ENCODE results near the gene SMARCA2.
"Not testable (repeated sequence)": the region's sequence is repeated elsewhere in the genome, so short reads cannot be mapped to it uniquely, and the experiment has no call there.

SMARCA2 gene

DNA sequence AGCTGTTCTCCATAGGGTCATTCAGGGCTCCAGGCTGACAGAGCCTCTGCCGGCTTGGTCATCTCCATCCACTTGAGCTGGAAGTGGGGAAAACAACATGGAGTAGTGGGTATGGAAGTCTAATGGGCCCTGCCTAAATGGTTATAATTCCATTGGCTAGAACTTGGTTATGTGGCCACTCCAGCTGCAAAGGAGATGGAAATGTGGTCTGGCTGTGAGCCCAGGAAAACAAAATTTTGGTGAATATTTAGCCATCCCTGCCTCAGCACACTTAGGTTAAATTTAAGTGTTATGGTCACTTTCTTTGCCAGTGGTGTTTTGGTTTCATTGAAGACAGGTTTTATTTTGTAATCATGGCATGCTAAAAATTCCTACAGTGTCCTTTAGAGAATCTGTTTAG lies 112.3 kb downstream of the SMARCA2 start:
- no peak for DNase-seq (ENCODE audit: low read depth)
- no peak overlapping the region for H3K4me3 ChIP-seq (ENCODE audit: low read depth, low read length)

DNA sequence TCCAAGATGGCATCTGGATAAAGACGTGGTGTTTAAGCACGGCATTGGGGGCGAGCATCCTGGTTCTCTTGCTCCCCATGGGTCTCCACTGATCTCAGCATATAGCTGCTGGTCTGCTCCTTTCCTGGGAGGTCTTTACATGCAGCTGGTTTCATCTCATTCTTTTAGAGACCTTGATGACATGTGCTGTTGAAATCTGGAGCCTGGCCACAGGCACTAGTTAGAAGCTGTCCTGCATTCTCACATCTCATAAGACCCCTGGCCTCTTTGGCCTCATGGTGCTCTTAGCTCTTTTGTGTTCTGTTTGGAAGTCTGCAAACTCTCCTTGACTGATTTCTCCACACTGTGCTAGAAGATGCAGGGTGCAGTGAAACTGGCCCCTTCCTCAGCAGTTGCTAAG lies 113.0 kb downstream of the SMARCA2 start:
- H3K4me3 ChIP-seq (ENCODE audit: low read depth, low read length) = no peak overlapping the region
- no peak for DNase-seq (ENCODE audit: low read depth)

DNA sequence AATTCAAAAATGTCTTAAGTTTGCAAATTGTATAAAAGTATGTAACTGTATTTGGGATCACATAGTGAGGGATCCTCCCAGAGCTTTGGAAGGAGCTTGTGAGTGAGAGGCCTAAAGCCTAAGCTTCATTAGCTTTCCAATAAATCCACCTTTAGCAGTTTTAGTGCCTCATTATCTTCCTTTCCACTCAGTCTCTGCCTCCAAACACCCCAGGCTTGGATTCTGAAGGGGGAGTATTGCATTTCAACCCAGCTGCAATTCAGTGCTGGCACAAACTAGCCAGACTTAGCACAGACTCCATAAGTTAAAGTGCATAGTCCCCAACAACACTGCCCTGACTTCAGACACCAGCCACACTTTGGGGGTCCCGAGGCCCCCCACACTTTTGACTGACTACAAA lies 113.5 kb downstream of the SMARCA2 start:
- no peak overlapping the region for H3K4me3 ChIP-seq (ENCODE audit: low read depth, low read length)
- DNase-seq (ENCODE audit: low read depth) = no peak

DNA sequence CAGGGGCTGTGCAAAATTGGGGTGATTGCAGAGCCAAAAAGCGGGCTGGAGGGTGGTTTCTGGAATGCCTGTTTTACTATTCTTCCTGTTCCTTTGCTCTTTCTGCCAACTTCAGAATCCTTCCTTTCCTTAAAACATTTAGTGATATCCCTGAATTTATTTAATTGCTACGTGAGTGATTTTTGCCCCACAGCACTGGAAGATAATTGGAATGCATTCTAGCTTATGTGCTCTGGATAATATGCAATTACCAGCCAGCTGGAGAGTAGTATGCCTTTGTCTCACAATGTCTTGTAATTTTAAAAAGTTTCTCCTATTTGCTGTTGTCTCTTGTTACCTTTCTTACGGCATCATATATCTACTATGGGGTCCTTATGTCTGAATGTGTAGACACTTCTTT lies 115.8 kb downstream of the SMARCA2 start:
- H3K4me3 ChIP-seq (ENCODE audit: low read depth, low read length) = no peak overlapping the region
- no peak for DNase-seq (ENCODE audit: low read depth)

DNA sequence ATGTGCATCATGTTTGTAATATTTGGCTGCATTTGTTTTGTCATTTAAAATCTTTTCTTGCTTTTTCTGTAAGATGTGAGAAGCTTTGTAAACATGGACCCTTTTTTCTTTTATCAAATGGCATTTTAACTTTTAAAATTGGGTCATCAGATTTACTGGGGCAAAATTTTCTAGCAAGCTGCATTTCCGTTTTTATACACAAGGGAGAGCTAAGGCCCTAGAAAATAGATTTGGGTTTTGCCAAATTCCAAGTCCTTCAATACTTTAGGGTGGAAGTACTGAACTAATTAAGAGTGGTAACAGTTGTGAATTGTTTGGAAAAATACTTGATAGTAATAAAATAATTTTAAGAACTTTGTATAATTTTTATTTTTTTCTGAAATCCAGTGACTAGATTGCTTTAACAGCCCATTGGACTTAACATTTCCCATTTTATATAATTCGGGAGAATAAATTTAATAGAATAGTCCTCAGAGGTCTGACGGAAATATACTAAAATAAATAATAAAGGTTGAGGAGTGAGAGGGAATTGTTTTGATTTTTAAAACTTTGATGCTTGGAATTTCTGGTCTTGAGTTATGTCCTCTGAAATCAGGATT lies 117.4 kb downstream of the SMARCA2 start:
- DNase-seq (ENCODE audit: low read depth) = no peak

DNA sequence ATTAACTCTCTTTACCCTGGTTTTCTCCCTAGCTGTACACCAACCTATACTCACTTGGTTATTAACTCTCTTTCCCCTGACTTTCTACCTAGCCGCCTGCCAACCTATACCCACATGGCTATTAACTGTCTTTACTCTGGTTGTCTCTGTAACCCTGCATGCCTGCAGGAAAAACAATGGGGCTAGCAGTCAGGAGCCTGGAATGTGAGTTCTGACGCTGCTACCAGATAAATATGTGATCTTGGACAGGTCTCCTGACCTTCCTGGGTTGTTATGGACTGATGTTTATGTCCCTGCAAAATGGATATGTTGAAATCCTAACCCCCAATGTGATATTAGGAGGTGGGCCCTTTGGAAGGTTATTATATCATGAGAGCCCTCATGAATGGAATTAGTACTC lies 119.2 kb downstream of the SMARCA2 start:
- H3K4me3 ChIP-seq (ENCODE audit: low read depth, low read length) = no peak overlapping the region
- no peak for DNase-seq (ENCODE audit: low read depth)

More for the DNA sequence above, 117.4 kb downstream of the SMARCA2 start:
- no peak overlapping the region for H3K4me3 ChIP-seq (ENCODE audit: low read depth, low read length)

DNA sequence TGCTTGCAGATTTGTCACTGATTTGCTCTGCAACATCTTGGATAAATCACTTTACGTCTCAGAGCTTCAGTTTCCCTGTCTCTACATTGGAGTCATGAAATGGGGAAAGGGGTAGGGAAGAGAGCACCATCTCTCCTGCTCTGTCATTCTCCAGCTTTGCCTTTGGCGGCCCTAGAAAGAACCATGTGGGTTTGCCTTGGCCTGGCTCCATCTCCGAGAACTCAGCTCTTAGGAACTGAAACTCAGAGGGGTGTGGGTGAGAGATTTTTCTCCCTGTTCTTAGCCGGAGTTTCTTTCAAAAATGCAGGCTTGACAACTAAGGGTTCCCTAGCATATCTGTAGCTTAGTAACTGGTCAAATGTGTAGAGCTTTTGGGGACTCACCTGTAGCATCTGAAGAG lies 123.5 kb downstream of the SMARCA2 start:
- no peak overlapping the region for H3K4me3 ChIP-seq (ENCODE audit: low read depth, low read length)
- no peak for DNase-seq (ENCODE audit: low read depth)

DNA sequence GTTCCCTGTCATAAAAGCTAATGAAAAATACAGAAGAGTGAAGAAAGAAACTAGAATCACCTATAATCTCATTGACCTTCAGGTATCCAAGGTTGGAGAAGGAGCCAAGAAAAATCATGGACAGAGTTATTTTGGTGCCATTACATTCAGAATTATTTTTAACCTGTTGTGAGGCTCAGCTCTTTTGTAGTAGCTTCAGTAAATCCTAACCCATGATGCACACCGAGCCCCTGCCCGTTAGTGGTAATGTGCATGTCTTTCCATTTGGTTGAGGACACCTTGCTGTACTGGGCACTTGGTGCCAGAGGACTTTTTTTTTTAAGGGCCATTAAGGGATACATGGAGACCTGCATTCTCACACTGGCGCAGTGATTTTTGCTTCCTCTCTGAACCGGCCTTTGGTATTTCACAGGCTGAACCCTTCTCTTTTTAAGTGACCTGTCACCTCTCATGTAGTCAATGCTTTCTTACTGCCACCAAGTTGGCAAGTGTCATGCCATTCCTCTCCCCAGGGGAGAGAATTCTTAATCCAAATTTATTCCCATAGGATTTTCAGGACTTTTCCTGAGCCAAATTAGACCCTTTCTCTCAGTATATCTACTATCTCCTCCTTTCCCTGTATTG lies 125.6 kb downstream of the SMARCA2 start:
- H3K4me3 ChIP-seq (ENCODE audit: low read depth, low read length) = no peak overlapping the region
- no peak for DNase-seq (ENCODE audit: low read depth)

DNA sequence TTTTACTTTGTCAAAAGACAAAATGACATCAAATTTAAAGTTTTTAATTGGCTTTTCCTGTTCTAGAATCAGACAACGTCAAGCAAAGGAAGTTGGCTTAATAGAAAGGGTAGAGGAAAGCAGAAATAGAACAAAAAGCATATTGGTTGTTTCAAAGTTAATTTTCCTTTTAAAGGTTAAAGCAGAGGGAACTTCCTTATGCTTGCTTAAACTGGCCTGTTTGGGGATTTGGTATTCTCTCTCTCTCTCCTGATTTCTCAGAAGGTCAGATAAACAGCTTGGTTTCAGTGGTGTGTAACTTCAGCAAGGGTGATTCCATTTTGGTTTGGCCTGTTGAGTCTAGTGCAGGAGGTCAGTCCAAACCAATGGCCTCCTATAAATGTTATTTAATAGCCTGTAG lies 127.1 kb downstream of the SMARCA2 start:
- DNase-seq (ENCODE audit: low read depth) = no peak
- no peak overlapping the region for H3K4me3 ChIP-seq (ENCODE audit: low read depth, low read length)

DNA sequence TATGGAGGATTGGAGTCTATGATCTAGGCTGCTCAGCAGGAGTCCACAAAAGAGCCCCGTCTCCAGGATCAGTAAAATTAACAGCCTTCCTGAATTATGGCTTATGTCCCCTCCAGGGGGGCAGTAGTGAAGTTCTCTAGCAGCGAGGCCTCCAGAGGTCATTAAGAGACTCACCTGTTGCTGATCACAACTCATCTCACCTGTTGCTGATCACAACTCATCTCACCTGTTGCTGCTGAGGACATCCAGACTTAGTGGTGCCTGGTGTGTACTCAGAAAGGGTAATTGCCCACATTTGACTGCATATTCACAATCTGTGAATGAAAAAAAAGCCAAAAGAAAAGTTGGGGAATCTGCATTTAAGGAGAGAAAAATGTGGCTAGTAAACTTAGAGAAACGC lies 129.5 kb downstream of the SMARCA2 start:
- H3K4me3 ChIP-seq (ENCODE audit: low read depth, low read length) = no peak overlapping the region
- DNase-seq (ENCODE audit: low read depth) = no peak

DNA sequence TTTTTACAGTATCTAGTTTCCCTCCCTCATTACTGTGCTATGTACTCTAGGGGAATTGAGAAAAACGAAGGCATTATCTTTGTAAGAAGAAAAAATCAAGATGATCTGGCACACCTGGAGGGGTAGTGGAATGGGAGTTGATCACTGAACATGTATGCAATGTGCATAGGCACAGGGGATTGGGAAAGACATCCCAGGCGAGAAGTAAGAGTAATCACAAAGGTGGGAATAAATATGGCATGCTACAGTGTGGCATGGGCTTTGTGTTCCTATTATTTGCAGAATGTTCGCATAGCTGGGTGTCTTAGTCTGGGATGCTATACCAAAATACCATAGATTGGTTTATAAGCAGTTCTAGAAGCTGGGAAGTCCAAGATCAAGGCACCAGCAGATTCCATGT lies 130.6 kb downstream of the SMARCA2 start:
- no peak overlapping the region for H3K4me3 ChIP-seq (ENCODE audit: low read depth, low read length)
- no peak for DNase-seq (ENCODE audit: low read depth)

DNA sequence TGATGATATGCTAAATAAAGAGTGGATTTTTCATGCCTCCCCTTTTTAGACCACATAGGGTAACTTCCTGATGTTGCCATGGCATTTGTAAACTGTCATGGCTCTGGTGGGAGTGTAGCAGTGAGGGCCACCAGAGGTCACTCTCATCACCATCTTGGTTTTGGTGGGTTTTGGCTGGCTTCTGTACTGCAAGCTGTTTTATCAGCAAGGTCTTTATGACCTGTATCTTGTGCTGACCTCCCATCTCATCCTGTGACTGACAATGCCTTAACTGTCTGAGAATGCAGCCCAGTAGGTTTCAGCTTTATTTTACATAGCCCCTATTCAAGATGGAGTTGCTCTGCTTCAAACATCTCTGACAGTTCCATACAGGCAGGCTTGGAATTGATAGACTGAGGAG lies 131.6 kb downstream of the SMARCA2 start:
- not testable (repeated sequence) for DNase-seq (ENCODE audit: low read depth); H3K4me3 ChIP-seq (ENCODE audit: low read depth, low read length)

DNA sequence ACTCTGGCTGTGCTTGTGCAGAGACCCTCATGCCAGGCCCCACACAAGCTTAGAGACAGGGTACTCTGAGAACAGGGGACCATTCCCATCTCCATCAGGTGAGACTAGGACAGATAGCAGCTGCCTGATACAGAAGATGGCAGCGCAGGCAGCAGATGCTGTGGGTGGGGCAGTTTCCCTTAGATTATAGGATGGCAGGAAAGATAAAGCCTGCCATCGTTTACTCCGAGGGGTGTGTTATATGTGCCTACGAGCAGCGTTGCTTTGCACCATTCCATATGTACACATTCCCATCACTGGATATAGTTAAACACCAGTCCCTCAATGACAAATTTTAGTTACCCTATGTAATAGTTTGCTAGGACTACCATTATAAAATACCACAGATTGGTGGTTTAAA lies 135.2 kb downstream of the SMARCA2 start:
- H3K4me3 ChIP-seq (ENCODE audit: low read depth, low read length) = no peak overlapping the region

DNA sequence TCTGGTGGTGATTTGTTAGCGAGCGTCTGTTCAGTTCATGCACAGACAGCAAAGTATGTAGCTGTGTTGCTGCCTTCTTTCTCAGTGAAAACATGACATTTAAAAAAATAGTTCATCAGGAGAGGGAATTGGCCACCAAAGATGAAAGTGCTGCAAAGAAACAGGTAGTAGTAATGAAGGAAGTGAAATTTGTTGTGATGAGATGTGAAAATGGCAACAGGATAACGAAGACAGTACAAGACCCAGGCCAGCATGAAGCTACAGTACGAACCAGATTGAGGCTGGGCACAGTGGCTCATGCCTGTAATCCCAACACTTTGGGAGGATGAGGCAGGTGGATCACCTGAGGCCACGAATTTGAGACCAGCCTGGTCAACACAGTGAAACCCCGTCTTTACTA lies 136.0 kb downstream of the SMARCA2 start:
- H3K4me3 ChIP-seq (ENCODE audit: low read depth, low read length) = no peak overlapping the region
- no peak for DNase-seq (ENCODE audit: low read depth)

More for the DNA sequence above, 135.2 kb downstream of the SMARCA2 start:
- DNase-seq (ENCODE audit: low read depth) = no peak

DNA sequence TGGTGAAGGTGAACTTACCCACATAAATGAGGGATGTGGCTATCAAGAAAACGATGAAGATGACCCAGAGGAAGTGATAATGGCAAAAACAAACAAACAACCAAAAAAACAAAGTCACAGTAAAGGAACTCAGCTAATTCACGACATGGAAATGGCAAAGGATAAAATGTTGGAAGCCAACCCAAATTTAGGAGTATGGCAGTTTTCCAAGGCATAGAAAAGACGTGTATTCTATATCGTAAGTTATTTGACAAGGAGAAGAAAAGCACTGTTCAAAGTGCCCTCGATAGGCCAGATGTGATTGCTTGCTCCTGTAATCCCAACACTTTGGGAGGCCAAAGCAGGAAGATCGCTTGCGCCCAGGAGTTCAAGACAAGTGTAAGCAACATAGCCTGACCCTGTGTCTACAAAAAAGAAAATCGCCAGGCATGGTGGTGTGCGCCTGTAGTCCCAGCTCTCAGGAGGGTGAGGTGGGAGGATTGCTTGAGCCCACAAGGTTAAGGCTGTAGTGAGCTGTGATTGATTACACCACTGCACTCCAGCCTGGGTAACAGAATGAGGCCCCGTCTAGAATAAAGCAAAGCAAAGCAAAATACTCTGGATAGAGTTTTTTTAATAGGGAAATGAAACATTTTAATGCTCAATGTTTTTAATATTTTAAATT lies 138.0 kb downstream of the SMARCA2 start:
- H3K4me3 ChIP-seq (ENCODE audit: low read depth, low read length) = no peak overlapping the region
- DNase-seq (ENCODE audit: low read depth) = no peak

DNA sequence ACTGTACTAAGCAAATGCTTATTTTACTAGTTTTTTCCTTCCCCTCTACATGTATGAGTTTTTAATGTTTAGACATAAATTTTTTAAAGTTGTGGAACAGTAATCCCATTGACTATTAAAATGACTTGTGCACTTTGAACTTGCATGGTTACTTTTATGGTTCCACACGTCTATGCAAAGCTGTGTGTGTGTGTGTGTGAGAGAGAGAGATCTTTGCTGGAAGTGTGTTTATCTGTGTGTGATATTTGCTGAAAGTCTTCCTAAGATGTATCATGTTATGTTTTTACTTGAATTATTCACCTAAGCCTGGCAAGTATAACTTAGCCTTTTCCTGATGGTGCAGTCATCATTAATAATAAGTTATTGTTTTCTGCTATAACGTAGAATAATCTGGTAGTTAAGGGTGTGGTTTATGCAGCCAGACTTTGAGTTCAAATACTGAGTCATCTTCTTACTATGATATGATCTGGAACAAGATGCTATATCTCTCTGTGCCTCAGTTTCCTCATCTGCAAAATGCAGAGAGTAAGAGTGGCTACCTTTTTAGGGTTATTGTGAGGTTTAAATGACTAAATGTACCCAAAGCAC lies 138.6 kb downstream of the SMARCA2 start:
- no peak overlapping the region for H3K4me3 ChIP-seq (ENCODE audit: low read depth, low read length)
- DNase-seq (ENCODE audit: low read depth) = no peak

DNA sequence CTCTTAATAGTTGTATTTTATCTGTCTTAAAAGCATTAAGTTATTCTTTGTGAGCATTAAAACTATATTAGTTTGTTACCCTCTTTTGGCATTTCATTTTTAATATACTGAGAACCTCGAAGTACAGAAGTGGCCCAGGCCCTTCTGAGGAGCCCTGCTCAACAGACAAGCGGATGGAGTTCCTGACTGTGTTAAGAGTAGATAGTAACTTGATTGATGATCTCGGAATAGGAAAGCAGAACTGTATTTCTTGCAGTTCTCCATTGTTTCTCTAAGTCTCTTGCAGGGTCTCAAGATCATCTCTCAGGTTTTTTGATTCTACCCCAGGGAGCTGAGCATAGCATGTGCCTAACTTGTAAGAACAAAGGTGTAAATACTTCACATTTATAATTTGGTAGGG lies 139.6 kb downstream of the SMARCA2 start:
- DNase-seq (ENCODE audit: low read depth) = no peak
- H3K4me3 ChIP-seq (ENCODE audit: low read depth, low read length) = no peak overlapping the region

DNA sequence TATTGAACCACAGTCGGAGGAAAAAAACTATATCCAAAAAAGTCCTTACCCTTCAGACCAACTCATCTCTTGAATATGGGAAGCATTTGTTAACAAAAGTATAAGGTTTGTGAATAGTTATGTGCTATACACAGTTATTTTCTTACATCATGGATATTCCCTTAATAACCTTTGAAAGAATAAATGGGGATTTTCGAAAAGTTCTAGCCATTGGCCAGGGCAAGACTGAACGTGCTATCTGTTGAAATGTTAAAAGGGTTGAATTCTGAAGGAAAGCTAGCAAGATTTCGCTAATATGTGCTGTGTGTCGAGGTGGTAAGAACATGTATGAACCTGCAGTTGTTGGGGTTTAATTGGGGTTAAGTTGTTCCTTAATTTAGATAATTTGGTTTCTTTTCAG lies 140.8 kb downstream of the SMARCA2 start:
- no peak for DNase-seq (ENCODE audit: low read depth)
- H3K4me3 ChIP-seq (ENCODE audit: low read depth, low read length) = no peak overlapping the region

DNA sequence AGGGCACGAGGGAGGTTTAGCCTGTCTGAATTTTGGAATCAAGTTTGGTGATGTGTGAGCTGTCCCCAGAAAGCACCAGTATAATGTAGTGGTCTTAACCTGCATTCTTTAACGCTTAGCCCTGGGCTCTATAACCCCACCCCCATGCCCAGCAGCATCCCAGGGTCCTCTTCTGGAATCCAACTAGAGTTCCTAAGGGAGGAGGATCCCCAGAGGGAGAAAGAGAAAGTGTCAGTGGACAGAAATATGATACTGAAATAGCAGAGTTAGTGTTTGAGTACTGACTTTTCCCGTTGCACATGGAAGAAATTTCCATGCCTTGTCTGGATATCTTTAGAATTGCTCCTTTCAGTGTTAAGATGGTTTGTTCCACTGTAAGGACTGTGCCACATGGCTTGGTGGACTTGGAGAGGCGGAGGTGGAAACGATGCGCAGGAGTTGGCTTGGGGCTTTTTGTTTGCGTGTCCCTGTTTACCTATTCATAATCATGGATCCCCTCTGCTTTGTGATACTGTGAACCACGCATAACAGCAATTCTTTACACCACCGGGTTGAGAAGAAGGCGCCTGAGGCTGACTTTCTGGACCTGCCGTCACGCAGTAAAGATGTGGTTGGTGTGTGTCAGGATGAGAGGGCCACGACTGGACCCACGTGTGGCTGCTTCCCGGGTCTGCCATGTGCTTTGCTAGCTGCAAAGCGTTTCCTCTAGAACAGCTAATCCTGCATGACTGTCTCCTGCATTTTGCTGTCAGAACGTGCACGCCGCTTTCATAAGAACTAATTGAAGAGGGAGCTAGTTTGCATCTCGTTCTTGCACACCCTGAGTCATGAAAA lies 142.3 kb downstream of the SMARCA2 start:
- DNase-seq (ENCODE audit: low read depth) = peak; percentile 33
- peak overlapping the region; percentile 44 for H3K4me3 ChIP-seq (ENCODE audit: low read depth, low read length)

DNA sequence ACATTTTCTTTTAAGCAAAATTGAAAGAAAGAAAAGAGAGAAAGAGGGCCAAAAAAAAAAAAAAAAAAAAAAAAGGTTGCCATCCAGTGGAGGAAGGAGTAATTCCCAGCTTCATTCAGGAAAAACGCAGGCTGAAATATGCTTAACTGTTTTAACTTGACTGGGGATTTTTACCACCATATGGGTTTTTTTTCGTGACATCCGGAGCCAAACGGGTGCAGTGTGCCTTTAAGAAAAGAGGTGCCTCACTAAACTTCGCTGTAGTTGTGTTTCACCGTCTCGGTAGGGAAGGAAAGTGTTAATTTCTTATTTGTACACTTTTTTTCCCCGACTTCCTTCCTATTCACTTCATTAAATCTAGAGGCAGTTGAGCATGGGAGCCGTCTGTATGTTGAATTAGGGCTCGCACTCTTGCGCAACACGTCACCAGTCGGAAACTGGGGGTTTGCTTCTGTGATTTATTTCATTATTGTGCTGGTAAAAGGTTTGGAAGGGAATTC lies 143.0 kb downstream of the SMARCA2 start:
- peak; percentile 37 for DNase-seq (ENCODE audit: low read depth)
- H3K4me3 ChIP-seq (ENCODE audit: low read depth, low read length) = peak overlapping the region; percentile 44
